Caco-2 (cell line): ENCODE measurements around the gene APOBEC3G. TPM values are rescaled to one million over a fixed set of nuclear protein-coding genes. Genes with fewer than 3 reads are reported as not detected.

Source experiments
- BruUV-seq: library from RNA; stranded (reverse); fragments of 400-500 nt; replicated peaks from 2 replicates; lab custom pipeline; 2021; lab: Mats Ljungman, UMichigan
- CTCF ChIA-PET: fragments of 300-600 bp; sonication (Branson Sonifier 250); formaldehyde crosslinking; loops from one replicate; lab custom pipeline; 2022; ENCODE audit warnings: antibody characterized with exemption; lab: Charles Lee
- POLR2A ChIA-PET: fragments of 300-600 bp; sonication (Branson Sonifier 250); formaldehyde crosslinking; loops from one replicate; lab custom pipeline; 2022; ENCODE audit warnings: antibody characterized with exemption; lab: Charles Lee
- DNase-seq, 2 experiments: peaks; one replicate each; pipeline versions ENCODE4 v3.0.0 to v3.0.0-alpha.2; 2020 to 2022
- H3K27me3 ChIP-seq: replicated peaks from 2 replicates; pipeline ENCODE4 v1.6.0; 2011; ENCODE audit warnings: low read length; ENCODE audit not compliant: control insufficient read depth, insufficient read depth
- H3K36me3 ChIP-seq: 2 replicates; pipeline ENCODE4 v1.5.1; 2011; ENCODE audit warnings: low read length; ENCODE audit not compliant: control insufficient read depth, insufficient read depth
- H3K4me1 ChIP-seq: fragments of 250-450 bp; sonication (Bioruptor Pico); 2 replicates; pipeline ENCODE4 v1.5.1; 2020; ENCODE audit warnings: mild to moderate bottlenecking
- H3K4me3 ChIP-seq: 2 replicates; pipeline ENCODE4 v1.5.1; 2011; ENCODE audit warnings: low read depth, mild to moderate bottlenecking, control low read depth, low read length
- H3K9me3 ChIP-seq: fragments of 250-450 bp; sonication (Bioruptor Pico); 2 replicates; pipeline ENCODE4 v1.5.1; 2020; ENCODE audit warnings: mild to moderate bottlenecking, moderate library complexity
- H3K27ac Mint-ChIP-seq: one replicate; pipeline ENCODE4 v1.8.0; 2022; ENCODE audit warnings: mixed read lengths; ENCODE audit not compliant: unreplicated experiment
- H3K27me3 Mint-ChIP-seq: one replicate; pipeline ENCODE4 v1.8.0; 2022; ENCODE audit warnings: mixed read lengths; ENCODE audit not compliant: insufficient read depth, unreplicated experiment
- H3K36me3 Mint-ChIP-seq: one replicate; pipeline ENCODE4 v1.8.0; 2022; ENCODE audit warnings: mild to moderate bottlenecking, mixed read lengths; ENCODE audit not compliant: insufficient read depth, unreplicated experiment
- H3K4me1 Mint-ChIP-seq: one replicate; pipeline ENCODE4 v1.8.0; 2022; ENCODE audit warnings: low read depth, mixed read lengths; ENCODE audit not compliant: unreplicated experiment
- H3K4me3 Mint-ChIP-seq: one replicate; pipeline ENCODE4 v1.8.0; 2022; ENCODE audit warnings: mild to moderate bottlenecking, moderate library complexity, mixed read lengths; ENCODE audit not compliant: unreplicated experiment
- H3K9me3 Mint-ChIP-seq: one replicate; pipeline ENCODE4 v1.8.0; 2022; ENCODE audit warnings: mixed read lengths; ENCODE audit not compliant: unreplicated experiment
- intact Hi-C: fragments of 100-400 bp; cut with micrococcal nuclease; formaldehyde crosslinking; loops from one replicate; pipeline ENCODE4 v1.10.0; 2022; ENCODE audit not compliant: unreplicated experiment
- total RNA-seq: library from RNA; stranded (reverse); gene quantifications from 2 replicates; pipeline ENCODE4 v1.2.3, GENCODE V29; 2022
- TF ChIP-seq, protein P1 (sequence below), 2 experiments: fragments of 200-600 bp in 1 of 2; IDR thresholded peaks; 1 replicate in 1 of 2; 2 replicates in 1 of 2; pipeline versions ENCODE4 v1.5.1 to v1.8.0; 2011 to 2022; ENCODE audit warnings: antibody characterized with exemption in 1 of 2, control low read depth in 1 of 2, inconsistent platforms in 1 of 2, low read depth in 1 of 2, low read length in 1 of 2, mild to moderate bottlenecking in 1 of 2, moderate library complexity in 1 of 2; ENCODE audit not compliant: insufficient read depth in 1 of 2, severe bottlenecking in 1 of 2, unreplicated experiment in 1 of 2

APOBEC3G gene
- total RNA-seq, 1 experiment from 2014 or later = 0.73 TPM

- Histone ChIP-seq H3K27me3 (no peaks in the 10 kb centered on the region), H3K36me3 (no peaks in the 10 kb centered on the region), H3K4me3 (no peak overlapping the region), H3K4me1 (peaks cover 21% of the 10 kb centered on the region), H3K9me3 (no peaks in the 10 kb centered on the region)
- H3K9me3 Mint-ChIP-seq = no peaks in the 10 kb centered on the region
- no peak overlapping the region for H3K4me3 Mint-ChIP-seq
- TF ChIP-seq, protein P1, sequence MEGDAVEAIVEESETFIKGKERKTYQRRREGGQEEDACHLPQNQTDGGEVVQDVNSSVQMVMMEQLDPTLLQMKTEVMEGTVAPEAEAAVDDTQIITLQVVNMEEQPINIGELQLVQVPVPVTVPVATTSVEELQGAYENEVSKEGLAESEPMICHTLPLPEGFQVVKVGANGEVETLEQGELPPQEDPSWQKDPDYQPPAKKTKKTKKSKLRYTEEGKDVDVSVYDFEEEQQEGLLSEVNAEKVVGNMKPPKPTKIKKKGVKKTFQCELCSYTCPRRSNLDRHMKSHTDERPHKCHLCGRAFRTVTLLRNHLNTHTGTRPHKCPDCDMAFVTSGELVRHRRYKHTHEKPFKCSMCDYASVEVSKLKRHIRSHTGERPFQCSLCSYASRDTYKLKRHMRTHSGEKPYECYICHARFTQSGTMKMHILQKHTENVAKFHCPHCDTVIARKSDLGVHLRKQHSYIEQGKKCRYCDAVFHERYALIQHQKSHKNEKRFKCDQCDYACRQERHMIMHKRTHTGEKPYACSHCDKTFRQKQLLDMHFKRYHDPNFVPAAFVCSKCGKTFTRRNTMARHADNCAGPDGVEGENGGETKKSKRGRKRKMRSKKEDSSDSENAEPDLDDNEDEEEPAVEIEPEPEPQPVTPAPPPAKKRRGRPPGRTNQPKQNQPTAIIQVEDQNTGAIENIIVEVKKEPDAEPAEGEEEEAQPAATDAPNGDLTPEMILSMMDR (IDR thresholded peaks at IDR 0.05; ENCODE audit: insufficient read depth in 1 of 2, low read depth in 1 of 2, low read length in 1 of 2, severe bottlenecking in 1 of 2, unreplicated experiment in 1 of 2) = no peak
- no peak overlapping the region for H3K27ac Mint-ChIP-seq
- ChIA-PET POLR2A (no interaction called here), CTCF (interaction anchor here (1.0 kb wide), 1 partner anchor 259 kb away, joined by 4 read pairs; no protein-coding TSS in a partner anchor)
- no TSS peak for BruUV-seq
- no peaks in the 10 kb centered on the region for H3K36me3 Mint-ChIP-seq
- intact Hi-C loops = no loop called here
- no peaks in the 10 kb centered on the region for H3K27me3 Mint-ChIP-seq
- peaks cover 16% of the 10 kb centered on the region for H3K4me1 Mint-ChIP-seq
- DNase-seq = no peak
Measured at GRCh38 chr22:39129746-39130145, 52.7 kb downstream of the APOBEC3G start.

DNA sequence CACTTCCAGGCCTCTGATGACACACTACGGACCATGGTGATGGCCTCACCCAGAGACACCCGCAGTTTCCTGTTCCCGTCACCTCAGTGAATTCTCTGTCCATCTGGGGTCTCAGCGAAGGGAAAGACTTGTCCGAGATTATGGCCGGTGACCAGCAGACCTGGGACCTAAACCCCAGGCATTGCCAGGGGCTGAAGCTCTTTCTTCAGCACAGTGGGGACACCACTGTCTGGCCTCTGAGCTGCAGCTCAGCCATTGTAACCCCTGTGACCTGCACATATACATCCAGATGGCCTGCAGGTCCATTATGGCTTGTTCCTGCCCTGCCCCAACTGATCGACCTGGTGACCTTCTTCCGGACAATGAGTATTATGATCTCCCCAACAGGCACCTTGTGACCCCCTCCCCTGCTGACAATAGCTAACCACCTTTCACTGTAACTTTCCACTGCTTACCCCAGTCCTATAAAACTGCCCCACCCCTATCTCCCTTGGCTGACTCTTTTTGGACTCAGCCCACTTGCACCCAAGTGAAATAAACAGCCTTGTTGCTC lies 53.2 kb downstream of the APOBEC3G start:
- no TSS peak for BruUV-seq
- H3K4me1 ChIP-seq = peaks cover 21% of the 10 kb centered on the region
- TF ChIP-seq, protein P1 (IDR thresholded peaks at IDR 0.05; ENCODE audit: insufficient read depth in 1 of 2, low read depth in 1 of 2, low read length in 1 of 2, severe bottlenecking in 1 of 2, unreplicated experiment in 1 of 2) = no peak
- CTCF ChIA-PET = no interaction called here
- no peak overlapping the region for H3K27ac Mint-ChIP-seq
- no peaks in the 10 kb centered on the region for H3K27me3 ChIP-seq
- no peaks in the 10 kb centered on the region for H3K36me3 ChIP-seq
- intact Hi-C loops = no loop called here
- no peak overlapping the region for H3K4me3 ChIP-seq
- POLR2A ChIA-PET = no interaction called here
- no peaks in the 10 kb centered on the region for H3K9me3 Mint-ChIP-seq
- peaks cover 16% of the 10 kb centered on the region for H3K4me1 Mint-ChIP-seq
- no peaks in the 10 kb centered on the region for H3K27me3 Mint-ChIP-seq
- DNase-seq = no peak
- no peaks in the 10 kb centered on the region for H3K9me3 ChIP-seq
- H3K36me3 Mint-ChIP-seq = no peaks in the 10 kb centered on the region
- H3K4me3 Mint-ChIP-seq = no peak overlapping the region

DNA sequence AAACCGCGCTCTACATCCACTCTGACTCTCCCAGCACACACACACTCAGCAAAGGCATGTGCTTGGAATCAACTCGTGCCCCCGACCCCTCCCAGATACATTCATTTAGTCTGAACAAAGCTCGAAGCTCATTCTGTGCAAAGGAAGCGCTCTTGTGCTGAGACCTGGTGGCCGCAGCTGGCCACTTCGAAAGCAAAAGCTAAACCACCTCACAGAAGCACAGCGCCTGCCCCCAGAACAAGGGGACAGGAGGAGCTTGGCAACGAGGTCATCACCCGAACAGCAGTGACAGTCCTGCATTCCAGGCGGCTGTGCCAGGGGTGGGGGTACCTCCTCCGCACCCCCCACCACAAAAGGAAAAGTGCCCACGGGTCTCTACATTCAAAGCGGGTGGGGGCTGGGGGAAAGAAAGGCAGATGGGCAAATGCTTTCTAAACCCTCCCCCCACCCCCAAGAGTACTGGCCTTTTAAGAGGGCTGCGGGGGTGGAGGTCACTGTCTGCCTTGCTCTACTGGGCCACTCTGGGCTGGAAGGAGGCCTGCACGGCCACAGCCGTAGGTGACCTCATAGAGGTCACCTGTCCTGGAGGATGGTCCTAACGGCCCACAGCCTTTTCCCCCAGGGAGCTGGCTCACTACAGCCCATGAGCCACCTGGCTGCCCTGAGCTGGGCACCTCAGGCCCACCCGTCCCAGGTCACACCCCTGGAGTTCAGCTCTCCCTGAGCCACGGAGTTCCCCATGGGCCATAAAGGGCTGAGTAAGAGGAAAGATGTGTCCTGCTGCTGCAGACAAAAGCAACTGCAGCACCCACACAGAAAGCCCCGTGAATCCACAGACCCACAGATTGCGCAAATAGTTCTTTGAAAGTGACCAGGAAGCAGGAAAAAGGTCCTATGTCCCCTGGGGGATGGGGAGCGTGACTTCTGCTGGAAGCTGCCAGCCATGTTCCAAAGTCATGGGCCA lies 54.1 kb downstream of the APOBEC3G start:
- Histone ChIP-seq H3K9me3 (no peaks in the 10 kb centered on the region), H3K36me3 (no peaks in the 10 kb centered on the region), H3K4me1 (peaks cover 21% of the 10 kb centered on the region), H3K27me3 (no peaks in the 10 kb centered on the region), H3K4me3 (no peak overlapping the region)
- H3K4me1 Mint-ChIP-seq = peaks cover 16% of the 10 kb centered on the region
- H3K27ac Mint-ChIP-seq = no peak overlapping the region
- intact Hi-C loops = no loop called here
- TF ChIP-seq, protein P1 (IDR thresholded peaks at IDR 0.05; ENCODE audit: insufficient read depth in 1 of 2, low read depth in 1 of 2, low read length in 1 of 2, severe bottlenecking in 1 of 2, unreplicated experiment in 1 of 2) = no peak
- CTCF ChIA-PET = interaction anchor here (0.5 kb wide), 1 partner anchor 202 kb away, joined by 7 read pairs; no protein-coding TSS in a partner anchor
- H3K27me3 Mint-ChIP-seq = no peaks in the 10 kb centered on the region
- no peak overlapping the region for H3K4me3 Mint-ChIP-seq
- POLR2A ChIA-PET = no interaction called here
- no TSS peak for BruUV-seq
- H3K36me3 Mint-ChIP-seq = no peaks in the 10 kb centered on the region
- H3K9me3 Mint-ChIP-seq = no peaks in the 10 kb centered on the region
- DNase-seq = no peak
